Measurements from ENCODE around the gene SPTY2D1.
"Not testable (repeated sequence)": the region's sequence is repeated elsewhere in the genome, so short reads cannot be mapped to it uniquely, and the experiment has no call there.

The SPTY2D1 gene

GRCh38 chr11:18676803-18677202 is 42.7 kb upstream of the SPTY2D1 start:
- Histone ChIP-seq H3K9me2 (replicated peaks; ENCODE audit: insufficient read depth, low read length) (no peaks in the 10 kb centered on the region), H3K79me2 (ENCODE audit: insufficient read depth, low read length) (no peaks in the 10 kb centered on the region), H3K36me3 (ENCODE audit: low read length) (no peaks in the 10 kb centered on the region), H2AFZ (ENCODE audit: low read depth, low read length, severe bottlenecking) (no peak overlapping the region), H3K4me2 (ENCODE audit: low read depth, low read length, poor library complexity, severe bottlenecking) (no peak overlapping the region), H3K9me3 (ENCODE audit: insufficient read depth, low read length) (no peaks in the 10 kb centered on the region), H4K20me1 (ENCODE audit: low read depth, low read length) (no peaks in the 10 kb centered on the region), H3K9ac (ENCODE audit: low read length) (no peak overlapping the region), H3K4me3 (ENCODE audit: insufficient read depth, low read length, poor library complexity, severe bottlenecking) (no peak overlapping the region), H3K27me3 (ENCODE audit: low read length) (no peaks in the 10 kb centered on the region), H3F3A (ENCODE audit: insufficient read depth) (no peaks in the 10 kb centered on the region), H3K27ac (ENCODE audit: low read depth, low read length) (no peak overlapping the region)
- no peak for TF ChIP-seq EZH2phosphoT487 (conservative IDR thresholded peaks at IDR 0.05; ENCODE audit: low read length)
- TF ChIP-seq, protein P1, sequence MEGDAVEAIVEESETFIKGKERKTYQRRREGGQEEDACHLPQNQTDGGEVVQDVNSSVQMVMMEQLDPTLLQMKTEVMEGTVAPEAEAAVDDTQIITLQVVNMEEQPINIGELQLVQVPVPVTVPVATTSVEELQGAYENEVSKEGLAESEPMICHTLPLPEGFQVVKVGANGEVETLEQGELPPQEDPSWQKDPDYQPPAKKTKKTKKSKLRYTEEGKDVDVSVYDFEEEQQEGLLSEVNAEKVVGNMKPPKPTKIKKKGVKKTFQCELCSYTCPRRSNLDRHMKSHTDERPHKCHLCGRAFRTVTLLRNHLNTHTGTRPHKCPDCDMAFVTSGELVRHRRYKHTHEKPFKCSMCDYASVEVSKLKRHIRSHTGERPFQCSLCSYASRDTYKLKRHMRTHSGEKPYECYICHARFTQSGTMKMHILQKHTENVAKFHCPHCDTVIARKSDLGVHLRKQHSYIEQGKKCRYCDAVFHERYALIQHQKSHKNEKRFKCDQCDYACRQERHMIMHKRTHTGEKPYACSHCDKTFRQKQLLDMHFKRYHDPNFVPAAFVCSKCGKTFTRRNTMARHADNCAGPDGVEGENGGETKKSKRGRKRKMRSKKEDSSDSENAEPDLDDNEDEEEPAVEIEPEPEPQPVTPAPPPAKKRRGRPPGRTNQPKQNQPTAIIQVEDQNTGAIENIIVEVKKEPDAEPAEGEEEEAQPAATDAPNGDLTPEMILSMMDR (IDR thresholded peaks at IDR 0.05; ENCODE audit: insufficient read depth, low read length, poor library complexity, severe bottlenecking): no peak

DNA sequence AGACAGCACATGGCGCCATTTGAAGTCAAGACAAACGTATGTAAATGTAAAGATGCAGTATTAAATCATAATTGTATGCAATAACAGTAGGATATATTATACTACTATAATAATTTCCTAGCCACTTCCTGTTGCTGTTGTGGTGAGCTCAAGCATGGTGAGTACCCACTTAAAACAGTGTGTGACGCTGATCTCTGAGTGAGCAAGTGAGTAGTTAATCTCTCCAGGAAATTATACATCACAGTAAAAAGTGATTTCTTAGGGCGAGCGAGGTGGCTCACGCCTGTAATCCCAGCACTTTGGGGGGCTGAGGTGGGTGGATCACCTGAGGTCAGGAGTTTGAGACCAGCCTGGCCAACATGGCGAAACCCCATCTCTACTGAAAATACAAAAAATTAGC is 38.1 kb upstream of the SPTY2D1 start:
- H3F3A ChIP-seq (ENCODE audit: insufficient read depth); H3K79me2 ChIP-seq (ENCODE audit: insufficient read depth, low read length); H3K36me3 ChIP-seq (ENCODE audit: low read length); H3K9me3 ChIP-seq (ENCODE audit: insufficient read depth, low read length); H3K27ac ChIP-seq (ENCODE audit: low read depth, low read length); H3K9ac ChIP-seq (ENCODE audit: low read length); H4K20me1 ChIP-seq (ENCODE audit: low read depth, low read length); H3K27me3 ChIP-seq (ENCODE audit: low read length); H3K9me2 ChIP-seq (replicated peaks; ENCODE audit: insufficient read depth, low read length); H2AFZ ChIP-seq (ENCODE audit: low read depth, low read length, severe bottlenecking); H3K4me2 ChIP-seq (ENCODE audit: low read depth, low read length, poor library complexity, severe bottlenecking); H3K4me3 ChIP-seq (ENCODE audit: insufficient read depth, low read length, poor library complexity, severe bottlenecking): not testable (repeated sequence)

- no peaks in the 10 kb centered on the region for H4K20me1 ChIP-seq (ENCODE audit: low read depth, low read length)
- no peaks in the 10 kb centered on the region for H3K79me2 ChIP-seq (ENCODE audit: insufficient read depth, low read length)
- no peak overlapping the region for H3K4me2 ChIP-seq (ENCODE audit: low read depth, low read length, poor library complexity, severe bottlenecking)
- no peak for TF ChIP-seq EZH2phosphoT487 (conservative IDR thresholded peaks at IDR 0.05; ENCODE audit: low read length)
- TF ChIP-seq, protein P1 (IDR thresholded peaks at IDR 0.05; ENCODE audit: insufficient read depth, low read length, poor library complexity, severe bottlenecking): no peak
- no peaks in the 10 kb centered on the region for H3K36me3 ChIP-seq (ENCODE audit: low read length)
- H3K9me2 ChIP-seq (replicated peaks; ENCODE audit: insufficient read depth, low read length): no peaks in the 10 kb centered on the region
- no peak overlapping the region for H3K27ac ChIP-seq (ENCODE audit: low read depth, low read length)
- no peaks in the 10 kb centered on the region for H3K9me3 ChIP-seq (ENCODE audit: insufficient read depth, low read length)
- no peak overlapping the region for H2AFZ ChIP-seq (ENCODE audit: low read depth, low read length, severe bottlenecking)
- H3K9ac ChIP-seq (ENCODE audit: low read length): no peak overlapping the region
- H3K27me3 ChIP-seq (ENCODE audit: low read length): no peaks in the 10 kb centered on the region
- H3K4me3 ChIP-seq (ENCODE audit: insufficient read depth, low read length, poor library complexity, severe bottlenecking): no peak overlapping the region
- H3F3A ChIP-seq (ENCODE audit: insufficient read depth): no peaks in the 10 kb centered on the region
Measured at GRCh38 chr11:18671246-18671645, 37.1 kb upstream of the SPTY2D1 start.

DNA sequence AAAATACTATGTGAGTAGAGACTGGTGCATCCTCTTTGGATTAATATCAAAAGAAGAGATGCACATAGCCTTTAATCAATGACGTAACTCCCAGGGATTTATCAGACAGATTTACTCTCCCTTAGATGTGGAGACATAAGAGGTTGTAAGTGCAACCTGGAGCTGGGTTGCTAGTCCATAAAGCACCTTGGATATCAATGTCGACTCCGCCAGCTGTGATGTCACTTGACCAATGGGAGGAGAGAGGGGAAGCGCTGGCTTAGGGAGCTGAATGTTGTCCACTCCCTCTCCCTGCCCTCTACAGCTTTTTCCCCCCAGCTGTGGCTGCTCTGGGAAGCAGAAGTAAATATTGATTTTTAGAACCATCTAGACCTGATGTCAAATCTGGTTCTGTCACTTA is 35.6 kb upstream of the SPTY2D1 start:
- no peaks in the 10 kb centered on the region for H3K27me3 ChIP-seq (ENCODE audit: low read length)
- no peak overlapping the region for H3K27ac ChIP-seq (ENCODE audit: low read depth, low read length)
- H2AFZ ChIP-seq (ENCODE audit: low read depth, low read length, severe bottlenecking): no peak overlapping the region
- H3K4me3 ChIP-seq (ENCODE audit: insufficient read depth, low read length, poor library complexity, severe bottlenecking): no peak overlapping the region
- no peak overlapping the region for H3K9ac ChIP-seq (ENCODE audit: low read length)
- no peaks in the 10 kb centered on the region for H3K9me3 ChIP-seq (ENCODE audit: insufficient read depth, low read length)
- no peaks in the 10 kb centered on the region for H3K9me2 ChIP-seq (replicated peaks; ENCODE audit: insufficient read depth, low read length)
- H3K4me2 ChIP-seq (ENCODE audit: low read depth, low read length, poor library complexity, severe bottlenecking): no peak overlapping the region
- H3F3A ChIP-seq (ENCODE audit: insufficient read depth): no peaks in the 10 kb centered on the region
- H3K36me3 ChIP-seq (ENCODE audit: low read length): no peaks in the 10 kb centered on the region
- no peaks in the 10 kb centered on the region for H3K79me2 ChIP-seq (ENCODE audit: insufficient read depth, low read length)
- no peak for TF ChIP-seq EZH2phosphoT487 (conservative IDR thresholded peaks at IDR 0.05; ENCODE audit: low read length)
- TF ChIP-seq, protein P1 (IDR thresholded peaks at IDR 0.05; ENCODE audit: insufficient read depth, low read length, poor library complexity, severe bottlenecking): no peak
- H4K20me1 ChIP-seq (ENCODE audit: low read depth, low read length): no peaks in the 10 kb centered on the region
